Measurements from ENCODE around the gene SLC6A6. TPM values are rescaled to one million over a fixed set of nuclear protein-coding genes. Genes with fewer than 3 reads are reported as not detected.

Gene SLC6A6
- total and polyA plus RNA-seq, 12 donors: 10.6 to 197 (median 85.6) TPM

DNA sequence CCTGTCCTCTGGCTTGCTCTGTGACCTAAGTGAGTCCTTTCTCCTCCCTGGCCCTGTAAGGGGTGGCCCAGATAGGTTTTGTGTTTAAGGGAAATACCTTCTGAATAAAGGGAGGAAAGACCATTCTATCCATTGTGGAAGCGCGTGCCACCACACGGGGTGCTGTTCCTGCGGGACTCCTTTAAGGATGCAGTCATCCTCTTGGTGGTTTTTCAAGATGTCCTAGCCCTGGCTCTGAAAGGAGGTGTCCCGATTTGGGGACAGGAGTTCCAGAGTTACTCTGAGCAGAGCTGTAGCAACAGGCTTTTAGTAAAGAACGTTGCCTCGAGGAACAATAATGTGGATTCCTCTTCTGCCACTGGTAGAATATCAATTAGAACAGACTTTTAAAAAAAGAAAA is 9.6 kb downstream of the SLC6A6 start:
- intact Hi-C loops (cut with DNase I): no loop called here

DNA sequence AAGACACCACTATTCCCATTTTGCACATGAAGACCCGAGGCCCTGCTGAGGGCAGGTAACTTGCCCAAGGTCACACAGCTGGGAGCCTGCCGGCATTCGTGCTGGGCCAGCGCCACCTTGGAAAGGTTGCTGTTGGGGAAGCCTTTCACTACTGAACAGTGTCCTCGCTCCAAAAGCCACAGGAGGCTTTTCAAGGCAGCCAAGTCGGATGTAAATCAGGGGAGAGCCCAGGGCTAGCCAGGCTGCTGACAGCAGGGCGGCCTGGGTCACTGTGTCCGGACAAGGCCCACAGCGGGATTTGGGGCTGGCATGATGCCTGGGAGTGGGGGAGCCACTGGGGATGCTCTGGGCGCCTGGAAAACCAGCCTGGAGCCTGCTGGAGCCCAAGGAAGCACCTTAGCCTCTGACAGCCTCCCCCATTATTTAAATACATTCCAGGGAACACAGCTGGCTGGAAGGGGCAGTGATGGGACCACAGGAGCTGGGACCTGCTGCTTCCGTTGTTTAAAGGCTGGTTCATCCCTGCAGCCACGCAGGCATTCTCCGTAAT is 10.5 kb downstream of the SLC6A6 start:
- peaks cover 48 to 88% of the 10 kb centered on the region in 2 donors for H3K4me1 ChIP-seq (replicated peaks in 1 of 2)
- H3K27ac ChIP-seq: peak overlapping the region; percentile 46 to 90 (median 88)
- no peaks in the 10 kb centered on the region for H3K27me3 ChIP-seq
- H3K9me3 ChIP-seq (replicated peaks in 1 of 3): no peaks in the 10 kb centered on the region
- DNase-seq: peak; percentile 66 to 87 (median 82)
- TF ChIP-seq, protein P1, sequence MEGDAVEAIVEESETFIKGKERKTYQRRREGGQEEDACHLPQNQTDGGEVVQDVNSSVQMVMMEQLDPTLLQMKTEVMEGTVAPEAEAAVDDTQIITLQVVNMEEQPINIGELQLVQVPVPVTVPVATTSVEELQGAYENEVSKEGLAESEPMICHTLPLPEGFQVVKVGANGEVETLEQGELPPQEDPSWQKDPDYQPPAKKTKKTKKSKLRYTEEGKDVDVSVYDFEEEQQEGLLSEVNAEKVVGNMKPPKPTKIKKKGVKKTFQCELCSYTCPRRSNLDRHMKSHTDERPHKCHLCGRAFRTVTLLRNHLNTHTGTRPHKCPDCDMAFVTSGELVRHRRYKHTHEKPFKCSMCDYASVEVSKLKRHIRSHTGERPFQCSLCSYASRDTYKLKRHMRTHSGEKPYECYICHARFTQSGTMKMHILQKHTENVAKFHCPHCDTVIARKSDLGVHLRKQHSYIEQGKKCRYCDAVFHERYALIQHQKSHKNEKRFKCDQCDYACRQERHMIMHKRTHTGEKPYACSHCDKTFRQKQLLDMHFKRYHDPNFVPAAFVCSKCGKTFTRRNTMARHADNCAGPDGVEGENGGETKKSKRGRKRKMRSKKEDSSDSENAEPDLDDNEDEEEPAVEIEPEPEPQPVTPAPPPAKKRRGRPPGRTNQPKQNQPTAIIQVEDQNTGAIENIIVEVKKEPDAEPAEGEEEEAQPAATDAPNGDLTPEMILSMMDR (IDR thresholded peaks at IDR 0.05): no peak
- peak in 1 of 2 donors; percentile 28 for TF ChIP-seq POLR2A (IDR thresholded peaks at IDR 0.05)
- intact Hi-C loops (cut with DNase I): no loop called here
- WGBS, 4 donors: 29 to 36% (median 32%) methylated on average over 3 to 13 of the region's 13 CpGs
- H3K4me3 ChIP-seq: no peak overlapping the region
- peaks cover 0 to 12% of the 10 kb centered on the region in 2 donors for H3K36me3 ChIP-seq (replicated peaks in 1 of 2)

More for the DNA sequence above, 9.6 kb downstream of the SLC6A6 start:
- Histone ChIP-seq H3K4me1 (replicated peaks in 1 of 2) (peaks cover 39 to 84% of the 10 kb centered on the region in 2 donors), H3K4me3 (no peak overlapping the region), H3K9me3 (replicated peaks in 1 of 3) (no peaks in the 10 kb centered on the region), H3K27ac (peak overlapping the region in 4 of 5 donors; percentile 46 to 90 (median 89)), H3K27me3 (no peaks in the 10 kb centered on the region), H3K36me3 (replicated peaks in 1 of 2) (peaks cover 0 to 11% of the 10 kb centered on the region in 2 donors)
- WGBS, 4 donors: 89 to 93% (median 92%) methylated on average over 7 of the region's 7 CpGs
- DNase-seq: no peak
- TF ChIP-seq POLR2A (IDR thresholded peaks at IDR 0.05): no peak
- TF ChIP-seq, protein P1 (IDR thresholded peaks at IDR 0.05): no peak

DNA sequence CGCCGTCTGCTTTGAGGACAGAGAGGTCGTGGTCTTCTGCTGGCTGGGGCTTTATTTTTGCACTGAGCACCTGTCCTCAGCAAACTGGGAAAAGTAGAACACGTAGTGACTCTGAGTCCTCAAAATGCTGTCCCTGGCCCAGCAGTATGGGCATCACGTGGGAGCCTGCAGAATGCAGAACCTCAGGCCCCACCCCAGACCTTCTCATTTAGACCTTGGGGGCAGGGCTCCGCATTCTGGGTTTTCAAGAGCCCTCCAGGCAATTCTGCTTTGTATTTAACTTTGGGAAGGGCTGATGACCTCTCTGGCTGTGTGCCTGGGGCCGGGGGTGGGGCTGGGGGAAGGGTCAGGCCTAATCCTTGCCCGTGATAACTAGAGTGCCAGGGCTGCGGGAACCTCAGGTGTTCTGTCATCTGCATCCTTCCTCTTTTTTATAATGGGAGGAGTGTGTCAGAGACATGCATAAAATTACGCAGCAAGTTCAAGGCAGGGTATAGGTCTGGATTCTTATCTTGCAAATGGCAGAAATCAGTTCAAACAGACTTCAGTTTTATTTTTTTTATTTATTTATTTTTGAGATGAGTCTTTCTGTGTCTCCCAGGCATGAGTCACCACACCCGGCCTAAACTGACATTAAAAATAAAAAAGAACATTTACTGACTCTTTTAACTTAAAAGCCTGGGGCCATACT is 11.1 kb downstream of the SLC6A6 start:
- 26 to 33% (median 31%) methylated on average over 10 to 11 of the region's 11 CpGs for WGBS, 4 donors
- peak in 3 of 7 donors; percentile 60 to 72 (median 72) for DNase-seq
- no peaks in the 10 kb centered on the region for H3K9me3 ChIP-seq (replicated peaks in 1 of 3)
- H3K36me3 ChIP-seq (replicated peaks in 1 of 2): peaks cover 0 to 16% of the 10 kb centered on the region in 2 donors
- TF ChIP-seq POLR2A (IDR thresholded peaks at IDR 0.05): peak in 1 of 2 donors; percentile 33
- TF ChIP-seq, protein P1 (IDR thresholded peaks at IDR 0.05): no peak
- H3K27ac ChIP-seq: peak overlapping the region; percentile 46 to 90 (median 88)
- H3K27me3 ChIP-seq: no peaks in the 10 kb centered on the region
- peaks cover 54 to 88% of the 10 kb centered on the region in 2 donors for H3K4me1 ChIP-seq (replicated peaks in 1 of 2)
- no peak overlapping the region for H3K4me3 ChIP-seq
- intact Hi-C loops (cut with DNase I): no loop called here

DNA sequence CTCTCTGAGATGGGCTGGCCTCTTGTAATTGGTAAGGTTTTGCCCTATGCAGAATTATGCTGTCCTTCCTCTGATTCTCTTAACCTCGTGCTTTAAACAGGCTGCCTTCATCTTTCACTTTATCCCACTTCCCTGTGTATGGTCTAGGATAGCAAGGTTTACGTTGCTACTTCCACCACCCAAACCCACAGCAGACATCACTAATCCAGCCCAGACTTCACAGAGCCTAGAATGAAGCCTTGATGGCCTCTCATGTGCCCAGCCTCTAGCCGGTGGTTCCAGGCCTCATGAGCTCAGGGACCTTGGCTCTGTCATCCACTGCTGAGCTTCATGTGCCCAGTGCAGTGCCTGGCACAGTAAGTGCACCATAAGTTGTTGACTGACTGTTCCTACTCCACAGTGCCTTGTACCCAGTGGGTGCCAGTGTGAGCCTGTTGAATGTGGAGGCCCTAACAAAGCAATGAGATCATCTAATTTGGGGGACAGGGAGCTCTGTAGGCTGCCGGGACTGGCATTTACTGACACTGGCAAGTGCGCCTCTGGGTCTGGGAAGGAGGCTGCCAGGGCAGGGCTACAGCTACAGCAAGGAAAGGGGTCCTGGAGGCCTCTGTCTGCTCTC is 12.5 kb downstream of the SLC6A6 start:
- no peaks in the 10 kb centered on the region for H3K9me3 ChIP-seq (replicated peaks in 1 of 3)
- H3K27ac ChIP-seq: peak overlapping the region; percentile 46 to 90 (median 78)
- peaks cover 0 to 16% of the 10 kb centered on the region in 2 donors for H3K36me3 ChIP-seq (replicated peaks in 1 of 2)
- DNase-seq: no peak
- H3K4me3 ChIP-seq: no peak overlapping the region
- 68 to 80% (median 78%) methylated on average over 5 of the region's 5 CpGs for WGBS, 4 donors
- intact Hi-C loops (cut with DNase I): no loop called here
- H3K27me3 ChIP-seq: no peaks in the 10 kb centered on the region
- TF ChIP-seq, protein P1 (IDR thresholded peaks at IDR 0.05): no peak
- H3K4me1 ChIP-seq (replicated peaks in 1 of 2): peaks cover 56 to 89% of the 10 kb centered on the region in 2 donors
